Spleen (tissue), 11 donors: ENCODE data around the gene MGAT4A. TPM values are rescaled to one million over a fixed set of nuclear protein-coding genes. Genes with fewer than 3 reads are reported as not detected.

Source experiments
- DNase-seq: peaks from one replicate; pipeline ENCODE4 v3.0.0-alpha.2; 2020
- H3K27ac ChIP-seq, 8 donors: fragments of 200-600 bp; sonication (generic) in 7 of 8; 1 replicate in 4 of 8; 2 replicates in 4 of 8; pipeline versions ENCODE4 v1.5.0 to v1.8.0; 2016 to 2021; ENCODE audit warnings: inconsistent platforms in 4 of 8, mild to moderate bottlenecking in 4 of 8, moderate library complexity in 1 of 8
- H3K27me3 ChIP-seq, 7 donors: fragments of 200-600 bp; sonication (generic) in 6 of 7; replicated peaks in 1 of 7; 1 replicate in 4 of 7; 2 replicates in 3 of 7; pipeline versions ENCODE4 v1.5.0 to v1.8.0; 2016 to 2021; ENCODE audit warnings: inconsistent platforms in 3 of 7, mild to moderate bottlenecking in 1 of 7
- H3K36me3 ChIP-seq, 6 donors: fragments of 200-600 bp; sonication (generic) in 5 of 6; 1 replicate in 4 of 6; 2 replicates in 2 of 6; pipeline versions ENCODE4 v1.5.0 to v1.8.0; 2016 to 2021; ENCODE audit warnings: inconsistent platforms in 2 of 6
- H3K4me1 ChIP-seq, 6 donors: fragments of 200-600 bp; sonication (generic) in 5 of 6; 1 replicate in 3 of 6; 2 replicates in 3 of 6; pipeline versions ENCODE4 v1.5.0 to v1.8.0; 2016 to 2021; ENCODE audit warnings: inconsistent platforms in 3 of 6
- H3K4me3 ChIP-seq, 8 donors: fragments of 200-600 bp; sonication (generic) in 7 of 8; 1 replicate in 4 of 8; 2 replicates in 4 of 8; pipeline versions ENCODE4 v1.5.0 to v1.8.0; 2016 to 2021; ENCODE audit warnings: inconsistent platforms in 4 of 8, mild to moderate bottlenecking in 4 of 8, moderate library complexity in 2 of 8
- H3K9me3 ChIP-seq, 8 donors: fragments of 200-600 bp; sonication (generic) in 7 of 8; 1 replicate in 4 of 8; 2 replicates in 4 of 8; pipeline versions ENCODE4 v1.5.0 to v1.8.0; 2016 to 2021; ENCODE audit warnings: inconsistent platforms in 4 of 8
- POLR2A ChIP-seq, 3 donors: fragments of 450-650 bp; IDR thresholded peaks; one replicate each; pipeline ENCODE4 v1.5.1; 2017; ENCODE audit warnings: antibody characterized with exemption in 3 of 3, mild to moderate bottlenecking in 1 of 3
- POLR2AphosphoS5 ChIP-seq, 3 donors: sonication (generic); formaldehyde crosslinking; IDR thresholded peaks; one replicate each; pipeline ENCODE4 v1.5.1; 2017; ENCODE audit warnings: antibody characterized with exemption in 3 of 3
- WGBS, 5 donors: extraction: QIAGEN DNeasy Blood & Tissue Kit in 3 of 5; methylation state at CpG; one replicate each; pipeline versions ENCODE4 v1.1.5 to v1.1.7; 2013 to 2018; 5-methylcytosine and 5-hydroxymethylcytosine counted together
- intact Hi-C: fragments of 100-400 bp; cut with DNase I; formaldehyde crosslinking; loops from one replicate; pipeline ENCODE4 v1.15.0; 2023; ENCODE audit warnings: low total_unique reads
- polyA plus RNA-seq, 3 donors: library from polyadenylated mRNA; stranded (reverse); fragments of 200-250 nt; gene quantifications; one replicate each; pipeline ENCODE4 v1.2.1, GENCODE V29; 2013
- total RNA-seq, 7 donors: library from RNA; depleted of rRNA in 3 of 7; stranded (reverse); fragments of >200 nt in 3 of 7; fragmentation: NEBNext Ultra II Directional in 4 of 7; extraction: Animal tissue kit (Norgen Biotek cat#: 25700) in 4 of 7; gene quantifications; one replicate each; pipeline versions ENCODE4 v1.1.0 to v1.2.1, GENCODE V29; 2016 to 2021
- TF ChIP-seq, protein P1 (sequence below), 11 experiments: fragments of 200-600 bp in 7 of 11; fragments of 450-650 bp in 4 of 11; sonication (generic) in 4 of 11; IDR thresholded peaks in 8 of 11; conservative IDR thresholded peaks in 3 of 11; 1 replicate in 7 of 11; 2 replicates in 4 of 11; pipeline versions ENCODE4 v1.4.0 to v1.8.0; 2016 to 2021; ENCODE audit warnings: antibody characterized with exemption in 11 of 11, inconsistent platforms in 4 of 11, mild to moderate bottlenecking in 1 of 11
- donor health status: healthy with polysubstance abuse.
- donor health status: DM: no; HTN: no; CAD: no; lungs with moderate emphysema.
- donor health status: DM: no; HTN: no; CAD: no.
- donor health status: Bipolar disorder and iron deficiency.
- donor health status: healthy.
- donor health status: DM: no; HTN: no; CAD: no.
- donor health status: DM: yes; HTN: yes; CAD: no.

The MGAT4A gene
- total and polyA plus RNA-seq, 10 donors = 5.7 to 45.9 (median 31.5) TPM

DNA sequence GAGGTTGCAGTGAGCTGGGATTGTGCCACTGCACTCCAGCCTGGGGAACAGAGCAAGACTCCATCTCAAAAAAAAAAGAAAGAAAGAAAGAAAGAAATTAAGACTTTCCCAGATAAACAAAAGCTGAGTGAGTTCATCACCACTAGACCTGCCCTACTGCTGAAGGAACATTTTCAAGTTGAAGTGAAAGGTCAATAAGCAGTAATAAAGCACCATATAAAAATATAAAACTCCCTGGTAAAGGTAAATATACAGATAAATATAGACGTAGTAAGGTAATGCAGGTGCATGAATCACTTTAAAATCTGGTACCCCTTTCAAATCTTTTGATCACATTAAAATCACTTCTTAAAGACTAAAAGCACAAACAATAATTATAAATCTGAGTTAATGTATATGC, 79.9 kb downstream of the MGAT4A start:
- Histone ChIP-seq H3K27ac (no peak overlapping the region), H3K4me1 (peaks cover 0 to 57% (median 17%) of the 10 kb centered on the region in 6 donors), H3K36me3 (peaks cover 0 to 32% (median 5%) of the 10 kb centered on the region in 6 donors), H3K27me3 (no peaks in the 10 kb centered on the region), H3K9me3 (no peaks in the 10 kb centered on the region), H3K4me3 (no peak overlapping the region)
- TF ChIP-seq, protein P1, sequence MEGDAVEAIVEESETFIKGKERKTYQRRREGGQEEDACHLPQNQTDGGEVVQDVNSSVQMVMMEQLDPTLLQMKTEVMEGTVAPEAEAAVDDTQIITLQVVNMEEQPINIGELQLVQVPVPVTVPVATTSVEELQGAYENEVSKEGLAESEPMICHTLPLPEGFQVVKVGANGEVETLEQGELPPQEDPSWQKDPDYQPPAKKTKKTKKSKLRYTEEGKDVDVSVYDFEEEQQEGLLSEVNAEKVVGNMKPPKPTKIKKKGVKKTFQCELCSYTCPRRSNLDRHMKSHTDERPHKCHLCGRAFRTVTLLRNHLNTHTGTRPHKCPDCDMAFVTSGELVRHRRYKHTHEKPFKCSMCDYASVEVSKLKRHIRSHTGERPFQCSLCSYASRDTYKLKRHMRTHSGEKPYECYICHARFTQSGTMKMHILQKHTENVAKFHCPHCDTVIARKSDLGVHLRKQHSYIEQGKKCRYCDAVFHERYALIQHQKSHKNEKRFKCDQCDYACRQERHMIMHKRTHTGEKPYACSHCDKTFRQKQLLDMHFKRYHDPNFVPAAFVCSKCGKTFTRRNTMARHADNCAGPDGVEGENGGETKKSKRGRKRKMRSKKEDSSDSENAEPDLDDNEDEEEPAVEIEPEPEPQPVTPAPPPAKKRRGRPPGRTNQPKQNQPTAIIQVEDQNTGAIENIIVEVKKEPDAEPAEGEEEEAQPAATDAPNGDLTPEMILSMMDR (IDR thresholded peaks at IDR 0.05 in 8 of 11, conservative IDR thresholded peaks at IDR 0.05 in 3 of 11) = no peak
- TF ChIP-seq POLR2AphosphoS5 (IDR thresholded peaks at IDR 0.05) (no peak), POLR2A (IDR thresholded peaks at IDR 0.05) (no peak)
- intact Hi-C loops = loop anchor here (2.0 to 10.0 kb wide), 2 partner anchors 186 to 414 kb away; no protein-coding TSS in a partner anchor
- no peak for DNase-seq
- 88 to 100% (median 93%) methylated on average over 1 of the region's 1 CpG for WGBS, 5 donors

GRCh38 chr2:98649992-98650375, 80.9 kb downstream of the MGAT4A start:
- Histone ChIP-seq H3K27ac (peak overlapping the region in 2 of 8 donors; percentile 23 to 30), H3K27me3 (no peaks in the 10 kb centered on the region), H3K9me3 (no peaks in the 10 kb centered on the region), H3K4me1 (peaks cover 0 to 47% (median 12%) of the 10 kb centered on the region in 6 donors), H3K36me3 (peaks cover 0 to 41% (median 8%) of the 10 kb centered on the region in 6 donors), H3K4me3 (no peak overlapping the region)
- TF ChIP-seq POLR2AphosphoS5 (IDR thresholded peaks at IDR 0.05) = no peak
- TF ChIP-seq, protein P1 (IDR thresholded peaks at IDR 0.05 in 8 of 11, conservative IDR thresholded peaks at IDR 0.05 in 3 of 11) = no peak
- no peak for TF ChIP-seq POLR2A (IDR thresholded peaks at IDR 0.05)
- intact Hi-C loops = loop anchor here (2.0 to 10.0 kb wide), 2 partner anchors 187 to 415 kb away; no protein-coding TSS in a partner anchor
- WGBS, 5 donors = 73 to 97% (median 77%) methylated on average over 1 of the region's 1 CpG
- no peak for DNase-seq

DNA sequence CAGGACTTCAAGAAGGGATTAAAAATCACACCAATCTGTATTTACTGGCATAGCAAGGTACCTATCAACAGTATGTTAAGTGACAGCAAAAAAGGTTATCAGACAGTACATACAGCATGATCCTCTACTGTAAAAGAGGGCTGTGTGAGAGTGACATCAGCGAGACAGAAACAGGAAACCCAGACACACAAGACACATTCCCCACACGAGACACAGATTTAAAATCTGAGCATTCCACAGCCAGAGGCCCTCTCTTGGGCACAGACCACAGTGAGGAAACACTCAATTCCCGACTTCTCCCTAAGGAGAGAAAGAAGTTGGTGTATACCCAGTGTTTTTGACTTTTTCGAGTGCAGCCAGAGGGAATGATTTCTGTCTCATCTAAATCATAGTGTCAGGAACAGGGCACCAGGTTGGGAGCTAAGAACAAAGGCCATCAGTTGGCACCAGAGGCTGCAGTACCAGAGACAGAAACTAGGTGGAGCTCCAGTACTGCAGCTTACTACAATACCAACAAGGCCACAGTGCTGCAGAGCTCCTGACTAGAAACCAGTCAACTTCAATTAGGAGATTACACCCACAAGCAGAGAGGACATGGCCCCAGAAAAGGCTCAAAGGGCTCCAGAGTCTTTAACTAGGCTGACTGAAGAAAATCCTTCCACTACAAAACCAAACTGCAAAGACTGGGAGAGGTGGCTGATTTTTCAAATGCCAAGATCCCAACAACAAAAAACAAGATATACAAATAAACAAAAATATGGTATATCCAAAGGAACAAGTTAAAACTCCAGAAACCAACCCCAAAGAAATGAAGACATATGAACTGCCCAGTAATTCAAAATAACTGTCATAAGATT, 81.6 kb downstream of the MGAT4A start:
- Histone ChIP-seq H3K4me3 (no peak overlapping the region), H3K27ac (peak overlapping the region in 3 of 8 donors; percentile 18 to 30 (median 23)), H3K4me1 (peaks cover 0 to 41% (median 9%) of the 10 kb centered on the region in 6 donors), H3K36me3 (peaks cover 0 to 47% (median 8%) of the 10 kb centered on the region in 6 donors), H3K9me3 (no peaks in the 10 kb centered on the region), H3K27me3 (no peaks in the 10 kb centered on the region)
- intact Hi-C loops = no loop called here
- no peak for DNase-seq
- TF ChIP-seq POLR2AphosphoS5 (IDR thresholded peaks at IDR 0.05) (peak in 1 of 3 donors; percentile 45), POLR2A (IDR thresholded peaks at IDR 0.05) (no peak)
- TF ChIP-seq, protein P1 (IDR thresholded peaks at IDR 0.05 in 8 of 11, conservative IDR thresholded peaks at IDR 0.05 in 3 of 11) = peak; percentile 92 to 98 (median 96)
- 8 to 21% (median 14%) methylated on average over 4 of the region's 4 CpGs for WGBS, 5 donors

GRCh38 chr2:98648451-98648850, 82.5 kb downstream of the MGAT4A start:
- intact Hi-C loops = no loop called here
- H3K9me3 ChIP-seq = no peaks in the 10 kb centered on the region

More at GRCh38 chr2:98648451-98648850, 82.5 kb downstream of the MGAT4A start:
- Histone ChIP-seq H3K27me3 (no peaks in the 10 kb centered on the region), H3K27ac (peak overlapping the region in 1 of 8 donors; percentile 18), H3K36me3 (peaks cover 0 to 48% (median 10%) of the 10 kb centered on the region in 6 donors), H3K4me1 (peaks cover 0 to 37% (median 6%) of the 10 kb centered on the region in 6 donors), H3K4me3 (no peak overlapping the region)
- WGBS, 5 donors = 74 to 86% (median 77%) methylated on average over 4 of the region's 4 CpGs
- DNase-seq = no peak
- TF ChIP-seq, protein P1 (IDR thresholded peaks at IDR 0.05 in 8 of 11, conservative IDR thresholded peaks at IDR 0.05 in 3 of 11) = no peak
